ENCODE measurements around the gene STX17.
"Not testable (repeated sequence)": the region's sequence is repeated elsewhere in the genome, so short reads cannot be mapped to it uniquely, and the experiment has no call there.

DNA sequence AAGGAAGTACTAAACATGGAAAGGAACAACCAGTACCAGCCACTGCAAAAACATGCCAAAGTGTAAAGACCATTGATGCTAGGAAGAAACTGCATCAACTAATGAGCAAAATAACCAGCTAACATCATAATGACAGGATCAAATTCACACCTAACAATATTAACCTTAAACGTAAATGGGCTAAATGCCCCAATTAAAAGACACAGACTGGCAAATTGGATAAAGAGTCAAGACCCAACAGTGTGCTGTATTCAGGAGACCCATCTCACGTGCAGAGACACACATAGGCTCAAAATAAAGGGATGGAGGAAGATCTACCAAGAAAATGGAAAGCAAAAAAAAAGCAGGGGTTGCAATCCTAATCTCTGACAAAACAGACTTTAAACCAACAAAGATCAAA lies 84.1 kb downstream of the STX17 start:
- TF ChIP-seq, protein P1, sequence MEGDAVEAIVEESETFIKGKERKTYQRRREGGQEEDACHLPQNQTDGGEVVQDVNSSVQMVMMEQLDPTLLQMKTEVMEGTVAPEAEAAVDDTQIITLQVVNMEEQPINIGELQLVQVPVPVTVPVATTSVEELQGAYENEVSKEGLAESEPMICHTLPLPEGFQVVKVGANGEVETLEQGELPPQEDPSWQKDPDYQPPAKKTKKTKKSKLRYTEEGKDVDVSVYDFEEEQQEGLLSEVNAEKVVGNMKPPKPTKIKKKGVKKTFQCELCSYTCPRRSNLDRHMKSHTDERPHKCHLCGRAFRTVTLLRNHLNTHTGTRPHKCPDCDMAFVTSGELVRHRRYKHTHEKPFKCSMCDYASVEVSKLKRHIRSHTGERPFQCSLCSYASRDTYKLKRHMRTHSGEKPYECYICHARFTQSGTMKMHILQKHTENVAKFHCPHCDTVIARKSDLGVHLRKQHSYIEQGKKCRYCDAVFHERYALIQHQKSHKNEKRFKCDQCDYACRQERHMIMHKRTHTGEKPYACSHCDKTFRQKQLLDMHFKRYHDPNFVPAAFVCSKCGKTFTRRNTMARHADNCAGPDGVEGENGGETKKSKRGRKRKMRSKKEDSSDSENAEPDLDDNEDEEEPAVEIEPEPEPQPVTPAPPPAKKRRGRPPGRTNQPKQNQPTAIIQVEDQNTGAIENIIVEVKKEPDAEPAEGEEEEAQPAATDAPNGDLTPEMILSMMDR (IDR thresholded peaks at IDR 0.05; ENCODE audit: low read depth, low read length) = not testable (repeated sequence)
- not testable (repeated sequence) for TF ChIP-seq EZH2phosphoT487 (IDR thresholded peaks at IDR 0.05; ENCODE audit: low read depth)
